Activated naive CD8-positive, alpha-beta T cell treated with anti-CD3 and anti-CD28 coated beads, Interleukin-2, amount 50 U/mL, for 16 hours (primary cell): ENCODE results near the gene DNAJC7.

Source experiments
- DNase-seq: peaks from one replicate; pipeline ENCODE4 v3.0.0-alpha.2; 2020; ENCODE audit warnings: low read depth, low spot score

Gene DNAJC7

GRCh38 chr17:41975099-41976083 is 41.8 kb downstream of the DNAJC7 start:
- DNase-seq = no peak

GRCh38 chr17:41974658-41975057 is 42.6 kb downstream of the DNAJC7 start:
- no peak for DNase-seq

DNA sequence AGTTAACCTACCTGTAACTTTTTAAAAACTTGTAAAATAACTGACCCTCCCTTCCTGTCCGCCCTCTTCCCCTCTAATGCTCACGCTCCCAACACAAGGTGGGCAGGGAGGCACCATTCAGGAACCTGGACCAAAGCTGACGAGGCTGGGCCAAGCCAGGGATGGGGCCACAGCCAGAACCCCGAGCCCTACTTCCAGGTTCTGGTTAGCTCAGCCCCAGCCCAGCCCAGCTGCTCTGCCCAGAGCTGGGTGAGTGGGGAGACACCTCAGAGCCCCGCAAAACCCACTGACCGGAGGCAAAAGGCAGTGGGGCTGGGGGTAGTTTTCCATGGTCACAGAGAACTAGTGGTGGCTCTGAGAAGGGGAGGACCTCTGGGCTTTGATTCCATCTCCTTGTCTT is 43.2 kb downstream of the DNAJC7 start:
- no peak for DNase-seq

- DNase-seq = no peak
These were observed 43.8 kb downstream of the DNAJC7 start for GRCh38 chr17:41973408-41973811.

- DNase-seq = no peak
These were observed 44.5 kb downstream of the DNAJC7 start for GRCh38 chr17:41972571-41973407.

DNA sequence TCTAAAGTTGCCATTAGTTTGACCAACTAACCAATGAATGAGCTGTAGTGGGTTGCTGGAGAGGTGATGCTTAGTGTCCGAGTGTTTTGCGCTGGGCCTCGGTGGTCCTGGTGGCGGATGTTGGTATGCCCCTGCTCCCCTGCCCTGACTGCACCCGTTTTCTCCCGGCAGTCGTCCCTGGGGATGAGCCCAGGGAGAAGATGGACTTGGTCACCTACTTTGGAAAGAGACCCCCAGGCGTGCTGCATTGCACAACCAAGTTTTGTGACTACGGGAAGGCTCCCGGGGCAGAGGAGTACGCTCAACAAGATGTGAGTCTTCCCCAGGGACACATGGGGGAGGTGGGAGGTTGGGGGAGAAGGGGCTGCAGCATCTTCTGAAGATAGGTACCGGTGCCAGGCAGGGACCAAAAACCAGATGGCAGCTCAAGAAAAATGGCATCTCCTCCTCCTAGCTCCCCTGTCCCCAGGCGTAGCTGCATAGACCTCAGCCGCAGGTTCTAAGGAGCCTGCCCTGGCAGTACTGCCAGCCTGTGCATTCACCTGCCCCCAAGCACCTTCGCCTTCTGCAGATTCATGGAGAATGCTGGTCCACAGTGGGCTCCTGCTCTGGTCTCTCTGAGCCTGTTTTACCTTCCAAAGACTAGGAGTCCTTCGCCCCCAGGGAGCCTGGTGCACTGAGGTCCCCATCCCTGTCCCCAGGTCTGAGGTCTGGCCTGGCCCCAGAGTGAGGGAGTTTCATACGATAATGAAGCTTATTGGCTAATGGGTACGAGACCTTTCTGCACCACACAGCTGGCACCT is 45.3 kb downstream of the DNAJC7 start:
- DNase-seq = no peak

- DNase-seq = no peak
These were observed 46.3 kb downstream of the DNAJC7 start for GRCh38 chr17:41970901-41971331.

- no peak for DNase-seq
These were observed 48.6 kb downstream of the DNAJC7 start for GRCh38 chr17:41968676-41969075.

- DNase-seq = no peak
These were observed 49.2 kb downstream of the DNAJC7 start for GRCh38 chr17:41967921-41968578.

- DNase-seq = no peak
These were observed 49.9 kb downstream of the DNAJC7 start for GRCh38 chr17:41967141-41967920.

DNA sequence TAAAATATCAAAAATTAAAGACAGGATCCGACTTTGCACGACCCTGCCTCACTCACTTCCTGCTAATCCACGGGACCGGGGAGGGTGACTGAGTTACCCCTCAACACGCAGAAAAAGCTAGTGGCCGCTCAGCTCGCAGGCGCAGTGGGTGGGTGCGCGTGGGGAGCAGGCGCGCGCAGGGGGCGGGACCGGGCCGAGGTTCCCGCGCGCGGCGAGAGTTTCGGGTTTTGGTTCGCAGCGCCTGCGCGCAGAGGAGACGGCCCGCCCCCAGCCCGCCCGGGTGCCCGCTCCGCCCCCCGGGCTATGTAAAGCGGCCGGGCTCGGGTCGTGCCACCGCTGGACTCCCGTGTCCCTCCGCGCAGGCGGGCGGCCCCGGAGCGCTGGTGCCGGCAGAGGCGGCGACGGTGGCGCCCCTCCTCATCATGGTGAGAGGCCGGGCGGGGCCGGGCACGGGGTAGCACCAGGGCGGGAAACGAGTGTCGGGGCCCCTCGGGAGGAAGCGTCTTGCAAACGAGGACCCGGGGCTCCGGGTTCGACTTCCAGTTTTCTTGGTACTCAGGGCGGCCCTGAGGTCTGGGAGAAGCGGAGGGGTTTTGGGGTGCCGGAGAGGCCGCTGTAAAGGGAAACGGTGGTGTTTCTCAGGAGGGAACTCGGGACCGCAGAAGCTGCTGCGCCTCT is 50.6 kb downstream of the DNAJC7 start, which contains the start of gene CNP:
CNP (plus strand) TSS at position 333 of the 678 bp plus-strand sequence; CDS start at position 423, 90 bp downstream.
- DNase-seq = peak; percentile 79

DNA sequence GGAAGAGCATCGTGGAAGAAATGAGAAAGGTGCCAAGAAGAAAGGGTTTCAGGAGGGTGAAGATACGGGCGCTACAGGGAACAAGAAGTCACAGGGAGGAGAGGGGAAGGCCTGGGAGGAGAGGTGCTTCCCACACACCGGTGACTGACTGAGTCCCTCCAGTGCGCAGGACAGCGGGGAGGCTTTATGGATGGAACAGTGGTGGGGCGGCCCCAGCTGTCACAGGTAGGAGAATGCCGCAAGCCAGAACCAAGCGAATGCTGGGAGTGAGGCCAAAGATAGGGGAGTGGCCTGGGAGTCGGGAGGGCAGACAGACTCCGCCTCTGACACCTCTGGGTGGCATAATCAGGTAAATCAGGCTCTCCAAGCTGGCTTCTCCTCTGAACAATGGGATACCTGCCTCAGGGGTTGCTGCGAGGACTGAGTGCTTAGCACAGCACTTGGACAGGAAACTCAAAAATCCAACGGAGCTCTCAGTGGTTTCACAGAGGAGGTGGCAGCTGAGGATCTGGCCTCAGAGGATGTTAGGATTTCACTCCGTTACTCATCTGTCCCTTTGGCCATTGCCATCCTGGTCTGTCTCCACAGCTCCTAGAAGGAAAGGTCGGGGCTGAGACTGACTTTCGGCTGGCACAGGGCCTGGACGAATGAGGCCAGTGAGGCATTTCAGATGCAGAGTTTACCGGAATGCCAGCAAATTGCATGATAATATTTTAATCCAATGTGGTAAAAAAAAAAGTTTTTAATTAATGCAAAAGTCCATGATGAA is 51.4 kb downstream of the DNAJC7 start:
- peak; percentile 25 for DNase-seq

DNA sequence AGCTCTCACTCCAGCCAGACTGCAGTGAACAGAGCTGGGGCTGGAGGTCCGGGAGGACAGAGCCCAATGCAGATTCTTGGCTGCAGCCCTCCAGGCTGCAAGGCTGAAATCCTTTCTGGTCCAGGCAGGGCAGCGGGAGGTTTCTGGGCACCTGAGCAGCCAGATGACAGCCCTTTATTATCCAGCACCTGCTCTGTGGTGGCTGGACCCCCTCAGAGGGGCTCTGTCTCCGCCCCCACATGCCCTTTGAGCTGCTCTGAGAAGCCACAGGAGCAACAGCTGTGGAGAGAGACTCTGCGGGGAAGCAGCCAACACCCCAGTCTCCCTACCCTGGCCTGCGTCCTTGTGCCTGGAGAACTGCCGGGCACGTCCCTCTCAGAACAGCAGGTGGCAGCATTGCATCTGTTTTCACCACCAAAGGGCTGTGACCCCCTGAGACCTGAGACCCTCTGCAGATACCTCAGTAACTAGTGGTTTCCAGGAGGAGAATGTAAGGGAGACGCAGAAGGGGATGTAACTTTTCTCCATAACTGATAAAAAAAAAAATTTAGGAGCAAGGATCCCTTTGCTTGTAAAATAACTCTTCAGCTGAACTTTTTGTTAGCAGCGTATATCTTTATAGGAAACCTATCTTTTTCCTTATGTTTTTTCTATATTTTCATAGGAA is 54.3 kb downstream of the DNAJC7 start:
- DNase-seq = peak; percentile 56

DNA sequence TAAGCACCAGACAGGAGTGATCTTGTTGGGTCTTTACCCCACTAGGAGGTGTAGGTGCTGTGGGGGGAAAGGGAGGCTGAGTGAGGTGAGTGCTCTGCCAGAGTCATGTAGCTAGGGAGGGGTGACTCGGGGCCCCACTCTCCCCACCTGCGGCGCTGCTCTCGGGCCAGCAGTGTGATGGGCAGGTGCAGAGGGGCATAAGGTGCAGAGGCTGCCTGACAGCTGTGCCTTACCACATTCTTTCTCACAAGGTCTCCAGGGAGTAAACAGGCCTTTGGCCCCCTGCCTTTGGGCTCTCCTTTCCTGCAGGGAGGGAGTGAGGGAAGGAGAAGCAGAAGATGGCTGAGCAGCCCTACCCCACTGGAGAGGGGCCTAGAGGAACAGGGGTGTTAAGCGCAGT is 55.1 kb downstream of the DNAJC7 start:
- no peak for DNase-seq

DNA sequence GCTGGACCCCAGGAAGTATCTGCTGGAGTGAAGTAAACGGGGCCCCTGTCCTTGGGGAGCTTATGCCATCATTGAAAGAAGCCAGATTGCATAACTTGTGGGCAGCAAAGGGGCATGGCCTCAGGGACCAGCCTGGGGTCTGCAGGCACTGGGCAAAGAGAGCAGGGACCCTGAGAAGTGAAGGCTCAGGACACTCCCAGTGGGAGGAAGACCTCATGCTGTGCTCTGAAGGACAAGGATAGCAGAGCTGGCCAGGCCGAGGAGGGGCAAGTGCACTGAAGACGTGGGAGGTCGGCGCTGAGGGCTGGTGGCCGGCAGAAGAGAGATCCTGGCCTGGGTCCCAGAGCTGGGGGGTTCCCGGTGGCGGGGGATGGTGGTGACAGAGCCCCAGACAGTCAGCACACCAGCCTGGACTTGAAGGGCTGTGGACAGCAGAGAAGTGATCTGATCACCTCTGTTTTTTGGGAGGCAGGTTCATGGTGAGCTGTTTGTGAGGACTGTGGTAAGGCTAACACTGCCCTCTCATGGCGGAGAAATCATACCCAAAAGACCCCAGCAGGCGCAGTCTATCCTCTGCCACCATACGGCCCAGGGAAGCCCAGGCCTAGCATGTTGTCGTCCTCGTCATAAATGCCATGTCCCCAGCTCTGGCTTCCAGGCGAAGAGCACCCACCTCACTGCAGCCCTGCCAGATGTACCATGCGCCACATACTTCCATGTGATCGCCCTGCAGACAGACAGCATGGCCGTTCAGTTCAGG is 57.7 kb downstream of the DNAJC7 start:
- DNase-seq = no peak

- no peak for DNase-seq
These were observed 58.3 kb downstream of the DNAJC7 start for GRCh38 chr17:41959030-41959335.

GRCh38 chr17:41957869-41958439 is 59.3 kb downstream of the DNAJC7 start:
- no peak for DNase-seq
